ENCODE results near the gene PHPT1. TPM values are rescaled to one million over a fixed set of nuclear protein-coding genes. Genes with fewer than 3 reads are reported as not detected.
A peak's percentile ranks its signal among the peaks of the same experiment; 100 is the strongest.

The PHPT1 gene
- total and polyA plus RNA-seq, 2 of the 13 experiments (the other 11 are each of a cell fraction or from before 2014, with no cell fraction given), result 189 to 192 TPM

- TF ChIP-seq ZNF33B (CRISPR knock-in tag; IDR thresholded peaks at IDR 0.05), result no peak
- TF ChIP-seq ZNF800 (CRISPR knock-in tag; IDR thresholded peaks at IDR 0.05), result no peak
- peak; percentile 19; the same call in 1 of the 2 replicates for TF ChIP-seq ZFY (CRISPR knock-in tag; IDR thresholded peaks at IDR 0.05)
- no peak for TF ChIP-seq ZNF264 (CRISPR knock-in tag; IDR thresholded peaks at IDR 0.05)
- TF ChIP-seq POLR2AphosphoS5 (IDR thresholded peaks at IDR 0.05; ENCODE audit: low read depth, low read length), result peak; percentile 53
- TF ChIP-seq ZNF891 (CRISPR knock-in tag; IDR thresholded peaks at IDR 0.05), result 0 out of 2 replicates have a peak, but pooled peaks have one; percentile 8
- no peak for TF ChIP-seq DZIP1 (CRISPR knock-in tag; IDR thresholded peaks at IDR 0.05)
- no peak for TF ChIP-seq TCF12 (IDR thresholded peaks at IDR 0.05)
- TF ChIP-seq TCF12 (CRISPR knock-in tag; IDR thresholded peaks at IDR 0.05), result peak; percentile 57; the same call in 1 of the 2 replicates
- TF ChIP-seq ZXDC (CRISPR knock-in tag; IDR thresholded peaks at IDR 0.05), result no peak
- TF ChIP-seq PRMT3 (CRISPR knock-in tag; IDR thresholded peaks at IDR 0.05; ENCODE audit: borderline replicate concordance, low read depth), result 0 out of 2 replicates have a peak, but pooled peaks have one; percentile 61
- no peak for TF ChIP-seq CREB1 (IDR thresholded peaks at IDR 0.05)
- TF ChIP-seq CREB1 (CRISPR knock-in tag; IDR thresholded peaks at IDR 0.05), result no peak
- peak; percentile 41; the same call in 1 of the 2 replicates for TF ChIP-seq ZFP1 (CRISPR knock-in tag; IDR thresholded peaks at IDR 0.05)
- no peak for TF ChIP-seq ZNF17 (CRISPR knock-in tag; IDR thresholded peaks at IDR 0.05)
- TF ChIP-seq MEF2D (CRISPR knock-in tag; IDR thresholded peaks at IDR 0.05), result no peak
- TF ChIP-seq SETDB1 (CRISPR knock-in tag; IDR thresholded peaks at IDR 0.05; ENCODE audit: borderline replicate concordance), result no peak
- 0 out of 2 replicates have a peak, but pooled peaks have one; percentile 56 for TF ChIP-seq ZNF329 (CRISPR knock-in tag; IDR thresholded peaks at IDR 0.05; ENCODE audit: low read depth)
- TF ChIP-seq NONO (IDR thresholded peaks at IDR 0.05), result no peak
- TF ChIP-seq NONO (CRISPR knock-in tag; conservative IDR thresholded peaks at IDR 0.05), result no peak
- TF ChIP-seq ONECUT2 (CRISPR knock-in tag; IDR thresholded peaks at IDR 0.05), result no peak
- TF ChIP-seq RBM22 (optimal IDR thresholded peaks at IDR 0.05; ENCODE audit: low read length), result no peak
- no peak for TF ChIP-seq TGIF2 (CRISPR knock-in tag; IDR thresholded peaks at IDR 0.05)
- peak; percentile 38; the same call in 1 of the 2 replicates for TF ChIP-seq CCDC6 (CRISPR knock-in tag; IDR thresholded peaks at IDR 0.05)
- TF ChIP-seq RAD21 (CRISPR knock-in tag; IDR thresholded peaks at IDR 0.05), result no peak
- TF ChIP-seq ZNF451 (CRISPR knock-in tag; IDR thresholded peaks at IDR 0.05), result no peak
These were observed 694 bp upstream of the PHPT1 start (continued) for GRCh38 chr9:136848393-136849037.

All from HepG2 (cell line).